Neural progenitor cell (in vitro differentiated cells): ENCODE results near the gene EMILIN1.

Experiments used
- EZH2 ChIP-seq: fragments of 200-600 bp; sonication (generic); IDR thresholded peaks from 2 replicates; pipeline ENCODE4 v1.6.1; 2017; ENCODE audit warnings: antibody characterized with exemption, mild to moderate bottlenecking, moderate library complexity
- EZH2phosphoT487 ChIP-seq: fragments of 200-600 bp; sonication (generic); IDR thresholded peaks from 2 replicates; pipeline ENCODE4 v1.6.1; 2017; ENCODE audit warnings: antibody characterized with exemption
- TF ChIP-seq, protein P1 (sequence below): fragments of 200-600 bp; sonication (generic); IDR thresholded peaks from 2 replicates; pipeline ENCODE4 v1.5.1; 2017; ENCODE audit warnings: antibody characterized with exemption, mild to moderate bottlenecking

GRCh38 chr2:27071990-27072830 is 6.2 kb upstream of the EMILIN1 start:
- TF ChIP-seq, protein P1, sequence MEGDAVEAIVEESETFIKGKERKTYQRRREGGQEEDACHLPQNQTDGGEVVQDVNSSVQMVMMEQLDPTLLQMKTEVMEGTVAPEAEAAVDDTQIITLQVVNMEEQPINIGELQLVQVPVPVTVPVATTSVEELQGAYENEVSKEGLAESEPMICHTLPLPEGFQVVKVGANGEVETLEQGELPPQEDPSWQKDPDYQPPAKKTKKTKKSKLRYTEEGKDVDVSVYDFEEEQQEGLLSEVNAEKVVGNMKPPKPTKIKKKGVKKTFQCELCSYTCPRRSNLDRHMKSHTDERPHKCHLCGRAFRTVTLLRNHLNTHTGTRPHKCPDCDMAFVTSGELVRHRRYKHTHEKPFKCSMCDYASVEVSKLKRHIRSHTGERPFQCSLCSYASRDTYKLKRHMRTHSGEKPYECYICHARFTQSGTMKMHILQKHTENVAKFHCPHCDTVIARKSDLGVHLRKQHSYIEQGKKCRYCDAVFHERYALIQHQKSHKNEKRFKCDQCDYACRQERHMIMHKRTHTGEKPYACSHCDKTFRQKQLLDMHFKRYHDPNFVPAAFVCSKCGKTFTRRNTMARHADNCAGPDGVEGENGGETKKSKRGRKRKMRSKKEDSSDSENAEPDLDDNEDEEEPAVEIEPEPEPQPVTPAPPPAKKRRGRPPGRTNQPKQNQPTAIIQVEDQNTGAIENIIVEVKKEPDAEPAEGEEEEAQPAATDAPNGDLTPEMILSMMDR, result no peak
- TF ChIP-seq EZH2, result no peak
- no peak for TF ChIP-seq EZH2phosphoT487
